Naive thymus-derived CD4-positive, alpha-beta T cell (primary cell): ENCODE results near the gene CTAG2. TPM values are rescaled to one million over a fixed set of nuclear protein-coding genes. Genes with fewer than 3 reads are reported as not detected.
"Not testable (repeated sequence)": the region's sequence is repeated elsewhere in the genome, so short reads cannot be mapped to it uniquely, and the experiment has no call there.

Experiments used
- ATAC-seq: fragments of 150-1000 bp; cut with Tn5 transposase; 2 replicates; pipeline ENCODE4 v1.10.0; 2021; ENCODE audit warnings: mild to moderate bottlenecking, moderate library complexity
- CTCF ChIA-PET: fragments of 350-600 bp; sonication (Branson Sonifier 250); formaldehyde crosslinking; loops from one replicate; lab custom pipeline; 2021; ENCODE audit warnings: antibody characterized with exemption; lab: Charles Lee
- POLR2A ChIA-PET: fragments of 350-600 bp; sonication (Branson Sonifier 250); formaldehyde crosslinking; loops from one replicate; lab custom pipeline; 2021; ENCODE audit warnings: antibody characterized with exemption, inconsistent platforms; lab: Charles Lee
- DNase-seq, 9 donors: peaks; one replicate each; pipeline versions ENCODE4 v3.0.0 to v3.0.0-alpha.2; 2020 to 2022; ENCODE audit warnings: mixed read lengths in 1 of 9
- H3K27ac ChIP-seq: one replicate; pipeline ENCODE4 v1.7.0; 2013; ENCODE audit warnings: mild to moderate bottlenecking, low read depth, low read length, moderate library complexity
- H3K27me3 ChIP-seq, 2 donors: one replicate each; pipeline ENCODE4 v1.7.0; 2013; ENCODE audit warnings: low read length in 2 of 2, mild to moderate bottlenecking in 2 of 2, moderate library complexity in 2 of 2; ENCODE audit not compliant: control insufficient read depth in 2 of 2, insufficient read depth in 2 of 2
- H3K36me3 ChIP-seq, 3 experiments: 1 replicate in 2 of 3; 2 replicates in 1 of 3; pipeline ENCODE4 v1.7.0; 2013; ENCODE audit warnings: low read length in 3 of 3, mild to moderate bottlenecking in 3 of 3, moderate library complexity in 1 of 3; ENCODE audit not compliant: insufficient read depth in 3 of 3, control insufficient read depth in 2 of 3
- H3K4me1 ChIP-seq, 2 donors: one replicate each; pipeline ENCODE4 v1.7.0; 2013; ENCODE audit warnings: low read length in 2 of 2, mild to moderate bottlenecking in 2 of 2, moderate library complexity in 1 of 2; ENCODE audit not compliant: control insufficient read depth in 2 of 2, insufficient read depth in 2 of 2
- H3K4me3 ChIP-seq: 2 replicates; pipeline ENCODE4 v1.7.0; 2013; ENCODE audit warnings: mild to moderate bottlenecking, low read length
- H3K9me3 ChIP-seq, 3 experiments: 1 replicate in 2 of 3; 2 replicates in 1 of 3; pipeline ENCODE4 v1.7.0; 2013; ENCODE audit warnings: low read length in 3 of 3; ENCODE audit not compliant: control insufficient read depth in 2 of 3
- H3K27ac Mint-ChIP-seq, 9 donors: one replicate each; pipeline ENCODE4 v1.8.0; 2020 to 2022; ENCODE audit warnings: mixed read lengths in 9 of 9, mild to moderate bottlenecking in 8 of 9, moderate library complexity in 5 of 9, inconsistent platforms in 2 of 9
- H3K27me3 Mint-ChIP-seq, 5 donors: one replicate each; pipeline ENCODE4 v1.8.0; 2021 to 2022; ENCODE audit warnings: mixed read lengths in 5 of 5, mild to moderate bottlenecking in 1 of 5
- H3K36me3 Mint-ChIP-seq, 5 donors: one replicate each; pipeline ENCODE4 v1.8.0; 2020 to 2022; ENCODE audit warnings: mixed read lengths in 5 of 5, mild to moderate bottlenecking in 3 of 5, inconsistent platforms in 1 of 5
- H3K4me1 Mint-ChIP-seq, 7 donors: one replicate each; pipeline ENCODE4 v1.8.0; 2020 to 2022; ENCODE audit warnings: mixed read lengths in 7 of 7, mild to moderate bottlenecking in 3 of 7, inconsistent platforms in 1 of 7
- H3K4me3 Mint-ChIP-seq, 10 donors: one replicate each; pipeline ENCODE4 v1.8.0; 2020 to 2022; ENCODE audit warnings: mild to moderate bottlenecking in 10 of 10, mixed read lengths in 10 of 10, moderate library complexity in 6 of 10, inconsistent platforms in 2 of 10
- H3K9me3 Mint-ChIP-seq, 11 donors: one replicate each; pipeline ENCODE4 v1.8.0; 2020 to 2022; ENCODE audit warnings: mixed read lengths in 11 of 11, mild to moderate bottlenecking in 4 of 11, inconsistent platforms in 1 of 11, moderate library complexity in 1 of 11
- intact Hi-C, 2 donors: fragments of 100-400 bp; cut with micrococcal nuclease; formaldehyde crosslinking; loops; one replicate each; pipeline ENCODE4 v1.15.1; 2023
- polyA plus RNA-seq, 2 donors: library from polyadenylated mRNA; unstranded; fragments of 300-500 nt; fragmentation: Illumina TruSeq; gene quantifications; one replicate each; pipeline ENCODE4 v1.2.3, GENCODE V29; 2021
- total RNA-seq, 6 experiments: library from RNA in 5 of 6; stranded (reverse) in 5 of 6; gene quantifications; 1 replicate in 5 of 6; 2 replicates in 1 of 6; pipeline ENCODE4 v1.2.3 and lab custom pipeline; 2021 to 2026

CTAG2 gene
- total and polyA plus RNA-seq, 7 experiments from 2014 or later, result not detected

- H3K27me3 ChIP-seq, intact Hi-C loops, H3K4me1 ChIP-seq, ATAC-seq, H3K4me1 Mint-ChIP-seq, CTCF ChIA-PET, POLR2A ChIA-PET, H3K9me3 ChIP-seq, H3K4me3 Mint-ChIP-seq, H3K27ac ChIP-seq, H3K27ac Mint-ChIP-seq, H3K4me3 ChIP-seq, H3K36me3 ChIP-seq, DNase-seq: not testable (repeated sequence)
- H3K36me3 Mint-ChIP-seq, result peaks cover 0 to 39% (median 8%) of the 10 kb centered on the region in 5 donors
- H3K27me3 Mint-ChIP-seq, result peaks cover 0 to 20% (median 0%) of the 10 kb centered on the region in 5 donors
- H3K9me3 Mint-ChIP-seq, result peaks cover 0 to 47% (median 20%) of the 10 kb centered on the region in 11 donors
Observed at GRCh38 chrX:154672084-154672483, 18.7 kb upstream of the CTAG2 start.

DNA sequence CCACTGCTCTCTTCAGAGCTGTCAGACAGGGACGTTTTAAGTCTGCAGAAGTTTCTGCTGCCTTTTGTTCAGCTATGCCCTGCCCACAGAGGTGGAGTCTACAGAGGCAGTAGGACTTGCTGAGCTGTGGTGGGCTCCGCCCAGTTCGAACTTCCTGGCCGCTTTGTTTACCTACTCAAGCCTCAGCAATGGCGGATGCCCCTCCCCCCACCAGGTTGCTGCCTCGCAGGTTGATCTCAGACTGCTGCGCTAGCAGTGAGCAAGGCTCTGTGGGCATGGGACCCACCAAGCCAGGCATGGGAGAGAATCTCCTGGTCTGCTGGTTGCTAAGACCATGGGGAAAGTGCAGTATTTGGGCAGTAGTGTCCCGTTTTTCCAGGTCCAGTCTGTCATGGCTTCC, 17.5 kb upstream of the CTAG2 start:
- H3K4me1 Mint-ChIP-seq, ATAC-seq, H3K9me3 ChIP-seq, H3K4me1 ChIP-seq, H3K27ac Mint-ChIP-seq, intact Hi-C loops, CTCF ChIA-PET, H3K27ac ChIP-seq, H3K27me3 ChIP-seq, H3K4me3 Mint-ChIP-seq, DNase-seq, H3K36me3 ChIP-seq, H3K4me3 ChIP-seq, POLR2A ChIA-PET: not testable (repeated sequence)
- H3K27me3 Mint-ChIP-seq, result peaks cover 0 to 22% (median 0%) of the 10 kb centered on the region in 5 donors
- H3K9me3 Mint-ChIP-seq, result peaks cover 0 to 47% (median 22%) of the 10 kb centered on the region in 11 donors
- peaks cover 0 to 34% (median 4%) of the 10 kb centered on the region in 5 donors for H3K36me3 Mint-ChIP-seq

DNA sequence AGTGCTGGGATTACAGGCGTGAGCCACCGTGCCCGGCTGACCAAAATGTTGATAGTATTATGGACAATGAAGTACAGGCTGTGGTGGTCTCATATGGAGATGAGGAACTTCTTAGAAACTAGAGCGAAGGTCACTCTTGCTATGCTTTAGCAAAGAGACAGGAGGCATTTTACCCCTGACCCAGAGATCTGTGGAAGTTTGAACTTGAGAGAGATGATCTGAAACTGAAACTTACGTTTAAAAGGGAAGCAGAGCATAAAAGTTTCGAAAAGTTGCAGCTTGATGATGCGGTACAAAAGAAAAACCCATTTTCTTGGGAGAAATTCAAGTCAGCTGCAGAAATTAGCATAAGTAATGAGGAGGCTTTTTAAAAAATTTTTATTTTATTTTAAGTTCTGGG, 8.5 kb upstream of the CTAG2 start:
- Histone ChIP-seq H3K27me3 (no peaks in the 10 kb centered on the region), H3K36me3 (no peaks in the 10 kb centered on the region), H3K27ac (no peak overlapping the region), H3K4me1 (no peaks in the 10 kb centered on the region), H3K4me3 (no peak overlapping the region), H3K9me3 (no peaks in the 10 kb centered on the region)
- H3K27me3 Mint-ChIP-seq, result peaks cover 0 to 5% (median 0%) of the 10 kb centered on the region in 5 donors
- ChIA-PET POLR2A (no interaction called here), CTCF (no interaction called here)
- H3K4me3 Mint-ChIP-seq, result no peak overlapping the region
- intact Hi-C loops, result no loop called here
- H3K27ac Mint-ChIP-seq, result no peak overlapping the region
- H3K4me1 Mint-ChIP-seq, result peaks cover 0 to 9% (median 0%) of the 10 kb centered on the region in 7 donors
- H3K9me3 Mint-ChIP-seq, result peaks cover 0 to 11% (median 0%) of the 10 kb centered on the region in 11 donors
- H3K36me3 Mint-ChIP-seq, result peaks cover 0 to 5% (median 0%) of the 10 kb centered on the region in 5 donors
- DNase-seq, result no peak
- ATAC-seq, result no peak

- Mint-ChIP-seq H3K27me3 (peaks cover 0 to 5% (median 0%) of the 10 kb centered on the region in 5 donors), H3K4me1 (peaks cover 0 to 9% (median 0%) of the 10 kb centered on the region in 7 donors), H3K4me3 (no peak overlapping the region), H3K36me3 (peaks cover 0 to 3% (median 0%) of the 10 kb centered on the region in 5 donors), H3K27ac (no peak overlapping the region), H3K9me3 (peaks cover 0 to 9% (median 0%) of the 10 kb centered on the region in 11 donors)
- intact Hi-C loops, result no loop called here
- CTCF ChIA-PET, result no interaction called here
- H3K27ac ChIP-seq, result no peak overlapping the region
- H3K27me3 ChIP-seq, result no peaks in the 10 kb centered on the region
- ATAC-seq, result no peak
- POLR2A ChIA-PET, result no interaction called here
- H3K9me3 ChIP-seq, result no peaks in the 10 kb centered on the region
- DNase-seq, result no peak
- no peaks in the 10 kb centered on the region for H3K36me3 ChIP-seq
- no peak overlapping the region for H3K4me3 ChIP-seq
- H3K4me1 ChIP-seq, result no peaks in the 10 kb centered on the region
Observed at GRCh38 chrX:154661170-154661569, 7.8 kb upstream of the CTAG2 start.

DNA sequence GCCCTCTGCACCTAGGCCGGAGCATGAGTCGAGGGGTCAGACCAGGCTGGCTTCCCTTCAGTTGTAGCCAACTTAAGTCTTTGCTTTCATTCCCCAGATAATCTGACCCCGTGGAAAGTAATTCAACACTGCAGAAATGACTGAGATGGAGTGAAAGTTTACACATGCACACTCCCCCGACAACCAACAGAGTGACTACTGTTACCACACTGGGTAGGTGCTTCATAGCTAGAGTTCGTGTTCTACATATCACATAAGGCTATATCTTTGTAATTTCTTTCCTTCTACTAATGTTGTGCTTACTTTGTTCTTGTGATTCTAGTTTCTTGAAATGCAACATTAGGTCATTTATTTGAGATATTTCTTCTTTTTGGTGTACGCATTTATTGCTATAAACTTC, 7.2 kb upstream of the CTAG2 start:
- Mint-ChIP-seq H3K27ac (no peak overlapping the region), H3K4me1 (peaks cover 0 to 3% (median 0%) of the 10 kb centered on the region in 7 donors), H3K9me3 (peaks cover 0 to 7% (median 0%) of the 10 kb centered on the region in 11 donors), H3K27me3 (peaks cover 0 to 1% (median 0%) of the 10 kb centered on the region in 5 donors), H3K4me3 (no peak overlapping the region), H3K36me3 (no peaks in the 10 kb centered on the region)
- Histone ChIP-seq H3K36me3 (no peaks in the 10 kb centered on the region), H3K9me3 (no peaks in the 10 kb centered on the region), H3K27ac (no peak overlapping the region), H3K4me1 (no peaks in the 10 kb centered on the region), H3K27me3 (no peaks in the 10 kb centered on the region), H3K4me3 (no peak overlapping the region)
- ATAC-seq (no peak), DNase-seq (no peak)
- intact Hi-C loops, result no loop called here
- ChIA-PET POLR2A (no interaction called here), CTCF (no interaction called here)

DNA sequence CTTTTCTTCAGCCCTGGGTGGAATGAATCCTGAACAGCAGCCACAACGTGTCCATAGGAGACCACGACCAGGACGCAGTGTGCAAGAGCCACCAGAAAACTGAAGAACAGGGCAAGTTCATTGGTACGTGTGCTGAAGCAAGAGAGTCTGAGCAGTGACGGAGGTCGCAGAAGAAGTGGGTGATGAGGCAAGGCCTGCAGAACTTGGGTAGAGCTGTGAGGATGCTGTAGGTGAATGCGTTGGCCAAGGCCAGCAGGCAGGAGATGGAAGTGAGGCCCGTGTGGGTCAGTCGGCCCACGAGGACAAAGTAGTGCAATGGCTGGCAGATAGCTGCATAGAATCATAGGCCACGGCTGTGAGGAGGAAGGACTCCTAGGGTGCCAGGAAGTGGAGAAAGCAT, 5.6 kb upstream of the CTAG2 start:
- H3K36me3 Mint-ChIP-seq, result no peaks in the 10 kb centered on the region
- Histone ChIP-seq H3K9me3 (no peaks in the 10 kb centered on the region), H3K36me3 (no peaks in the 10 kb centered on the region), H3K4me3 (no peak overlapping the region), H3K4me1 (no peaks in the 10 kb centered on the region), H3K27me3 (no peaks in the 10 kb centered on the region), H3K27ac (no peak overlapping the region)
- H3K4me1 Mint-ChIP-seq, result peaks cover 0 to 3% (median 0%) of the 10 kb centered on the region in 7 donors
- no peak overlapping the region for H3K27ac Mint-ChIP-seq
- POLR2A ChIA-PET, result no interaction called here
- ATAC-seq (no peak), DNase-seq (no peak)
- intact Hi-C loops, result no loop called here
- peaks cover 0 to 7% (median 0%) of the 10 kb centered on the region in 11 donors for H3K9me3 Mint-ChIP-seq
- H3K27me3 Mint-ChIP-seq, result no peaks in the 10 kb centered on the region
- H3K4me3 Mint-ChIP-seq, result no peak overlapping the region
- CTCF ChIA-PET, result no interaction called here

- ChIA-PET CTCF (no interaction called here), POLR2A (no interaction called here)
- Mint-ChIP-seq H3K9me3 (peaks cover 0 to 3% (median 0%) of the 10 kb centered on the region in 11 donors), H3K4me1 (peaks cover 0 to 3% (median 0%) of the 10 kb centered on the region in 7 donors), H3K4me3 (no peak overlapping the region), H3K36me3 (no peaks in the 10 kb centered on the region), H3K27ac (no peak overlapping the region), H3K27me3 (no peaks in the 10 kb centered on the region)
- Histone ChIP-seq H3K27ac (no peak overlapping the region), H3K9me3 (no peaks in the 10 kb centered on the region), H3K4me3 (no peak overlapping the region), H3K27me3 (no peaks in the 10 kb centered on the region), H3K4me1 (no peaks in the 10 kb centered on the region), H3K36me3 (no peaks in the 10 kb centered on the region)
- intact Hi-C loops, result no loop called here
- ATAC-seq, result no peak
- no peak for DNase-seq
Observed at GRCh38 chrX:154658187-154658586, 4.8 kb upstream of the CTAG2 start.
